GM12801 (cell line): ENCODE results near the gene HM13.

ENCODE experiments used
- CTCF ChIP-seq: IDR thresholded peaks from one replicate; pipeline ENCODE4 v1.5.1; 2011; ENCODE audit warnings: control low read depth; ENCODE audit not compliant: insufficient read length; ENCODE audit errors: extremely low read depth

HM13 gene

DNA sequence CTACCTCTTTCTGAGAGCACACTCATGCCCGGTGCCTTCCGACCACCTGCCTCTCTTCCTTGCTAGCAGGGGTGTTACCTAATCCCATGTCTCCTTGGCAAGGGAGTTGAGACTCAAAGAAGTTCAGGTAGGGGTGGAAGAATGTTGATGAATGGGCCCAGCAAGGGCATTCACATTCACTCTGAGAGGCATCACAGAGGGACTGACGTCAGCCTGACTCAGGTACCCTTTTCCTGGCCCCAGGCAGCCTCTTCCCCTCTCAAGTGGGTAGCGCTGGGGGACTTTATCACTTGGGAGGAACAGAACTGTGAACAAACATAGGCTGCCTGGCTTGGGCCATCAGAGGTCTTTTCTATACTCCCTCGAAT is 35.3 kb downstream of the HM13 start:
- no peak for TF ChIP-seq CTCF

- TF ChIP-seq CTCF = no peak
These were observed 35.9 kb downstream of the HM13 start for GRCh38 chr20:31550099-31550498.

DNA sequence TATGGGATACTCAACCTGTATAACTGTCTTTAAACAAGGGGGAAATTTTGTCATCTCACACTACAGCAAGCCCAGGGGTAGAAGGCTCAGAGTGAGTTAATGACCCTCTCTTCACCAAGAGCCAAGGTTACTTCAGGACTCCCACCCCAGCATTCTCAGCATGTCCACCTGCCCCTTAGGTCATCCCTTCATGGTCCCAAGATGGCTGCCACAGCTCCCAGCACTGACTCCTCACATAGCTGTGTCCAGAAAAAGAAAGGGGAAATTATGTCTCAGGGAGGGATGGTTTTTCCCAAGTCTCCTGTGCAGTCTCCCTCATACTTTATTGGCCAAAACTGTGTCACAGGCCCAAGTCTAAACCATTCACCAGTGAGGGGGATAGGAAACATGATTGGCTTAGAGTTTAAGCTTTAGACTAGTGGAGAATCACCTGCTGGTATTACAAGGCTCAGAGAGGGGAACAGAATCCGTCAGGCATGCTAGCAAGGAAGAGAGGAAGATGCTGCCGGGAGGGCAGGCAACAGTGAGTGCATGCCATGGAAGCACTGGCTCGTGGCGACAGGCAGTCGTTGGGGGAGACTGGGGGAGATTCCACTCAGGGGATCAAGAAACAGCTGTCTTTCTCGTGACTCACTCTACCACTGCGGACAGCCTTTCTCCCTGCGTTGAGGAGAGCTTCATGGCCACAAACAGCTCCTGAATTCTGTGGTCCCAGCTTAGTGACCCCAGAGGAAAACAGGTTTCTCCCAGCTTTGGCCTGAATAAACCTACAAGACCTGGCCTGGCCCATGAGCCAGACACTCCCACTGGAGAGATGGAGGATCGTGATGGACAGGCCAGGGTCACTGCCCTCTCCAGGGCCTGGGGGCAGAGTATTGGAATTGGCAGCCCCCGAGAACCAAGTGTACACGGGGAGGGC is 37.2 kb downstream of the HM13 start:
- no peak for TF ChIP-seq CTCF

DNA sequence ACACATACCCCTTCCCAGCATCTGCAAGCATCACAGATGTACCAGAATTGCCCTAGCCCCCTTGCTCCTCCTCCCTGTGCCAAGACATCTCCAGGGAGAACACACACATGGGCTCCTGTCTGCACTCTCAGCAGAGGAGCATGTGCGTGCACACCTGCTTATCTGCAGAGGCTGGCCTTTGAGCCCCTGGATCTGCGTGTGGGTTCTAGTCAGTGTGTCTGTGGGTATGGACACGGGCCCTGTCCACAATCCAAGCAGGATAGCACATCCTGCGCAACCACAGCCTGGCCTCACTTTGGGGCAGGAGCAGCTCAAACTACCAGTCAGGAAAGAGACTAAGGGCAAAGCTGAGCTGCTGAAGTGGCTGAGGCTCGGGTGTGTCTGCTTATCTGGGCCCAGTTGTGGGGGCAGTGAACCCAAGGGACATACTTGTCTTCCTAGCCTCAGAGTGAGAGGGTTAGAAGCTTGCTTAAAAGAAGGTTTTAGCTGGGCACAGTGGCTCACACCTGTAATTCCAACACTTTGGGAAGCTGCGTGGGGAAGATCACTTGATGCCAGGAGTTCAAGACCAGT is 41.0 kb downstream of the HM13 start:
- no peak for TF ChIP-seq CTCF

GRCh38 chr20:31559704-31560093 is 45.5 kb downstream of the HM13 start:
- TF ChIP-seq CTCF = no peak

DNA sequence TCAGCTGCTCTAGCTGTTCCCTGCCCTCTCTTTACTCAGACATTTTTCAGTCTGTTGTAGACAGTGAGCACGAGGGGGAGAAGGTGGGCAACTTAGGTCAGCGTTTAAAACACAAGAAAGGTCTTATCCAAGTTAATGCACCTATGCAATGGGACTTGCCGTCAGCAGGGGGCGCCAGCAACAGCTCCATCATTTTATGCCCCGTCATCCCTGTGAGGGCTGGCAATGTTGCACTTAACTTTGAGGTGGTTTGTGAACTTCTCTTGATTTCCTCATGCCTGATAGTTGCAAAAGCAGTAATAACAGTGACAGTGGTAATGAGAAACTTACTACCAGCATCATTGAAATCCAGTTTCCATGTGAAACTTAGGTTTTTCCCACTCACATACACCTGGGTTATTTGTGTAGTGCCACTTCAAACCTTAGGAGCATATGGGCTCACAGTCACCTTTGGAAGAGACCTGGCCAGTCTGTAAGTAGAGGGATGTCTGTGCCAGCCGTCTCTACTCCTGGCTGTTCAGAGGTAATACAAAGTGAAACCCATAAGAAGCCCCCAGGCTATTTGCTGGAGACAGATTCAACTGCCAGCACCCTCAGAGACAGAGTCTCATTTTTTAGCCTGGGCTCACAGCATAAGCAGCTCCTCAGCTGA is 46.0 kb downstream of the HM13 start:
- TF ChIP-seq CTCF = peak; percentile 17

- no peak for TF ChIP-seq CTCF
These were observed 46.7 kb downstream of the HM13 start for GRCh38 chr20:31560746-31561598.
